PC-9 (cell line): ENCODE results near the gene HGF.

Source experiments
- EZH2 ChIP-seq: fragments of 200-600 bp; sonication (generic); IDR thresholded peaks from 2 replicates; pipeline ENCODE4 v1.8.0; 2017; ENCODE audit warnings: antibody characterized with exemption, low read depth
- TF ChIP-seq, protein P1 (sequence below): fragments of 200-600 bp; sonication (generic); conservative IDR thresholded peaks from 2 replicates; pipeline ENCODE4 v1.6.1; 2017; ENCODE audit warnings: mixed run types, antibody characterized with exemption, mild to moderate bottlenecking, moderate library complexity

DNA sequence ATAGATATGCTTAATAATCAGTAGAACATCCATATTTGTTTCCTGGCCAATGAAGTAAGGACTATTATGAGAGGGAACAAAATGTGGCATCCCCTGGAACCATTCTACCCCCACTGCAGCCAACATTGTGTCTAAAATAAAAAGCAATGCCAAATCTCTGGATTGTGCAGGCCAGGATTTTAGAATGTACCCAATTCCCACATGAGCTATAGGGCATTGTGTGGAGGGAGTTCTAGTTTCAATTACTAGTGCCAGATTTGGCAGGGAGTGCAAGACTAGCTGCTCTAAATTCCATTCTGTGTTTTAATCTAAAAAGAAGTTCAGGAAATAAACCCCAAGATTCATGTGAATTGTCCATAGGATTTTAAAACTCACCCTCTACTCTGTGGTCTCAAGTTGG is 112.3 kb downstream of the HGF start:
- TF ChIP-seq, protein P1, sequence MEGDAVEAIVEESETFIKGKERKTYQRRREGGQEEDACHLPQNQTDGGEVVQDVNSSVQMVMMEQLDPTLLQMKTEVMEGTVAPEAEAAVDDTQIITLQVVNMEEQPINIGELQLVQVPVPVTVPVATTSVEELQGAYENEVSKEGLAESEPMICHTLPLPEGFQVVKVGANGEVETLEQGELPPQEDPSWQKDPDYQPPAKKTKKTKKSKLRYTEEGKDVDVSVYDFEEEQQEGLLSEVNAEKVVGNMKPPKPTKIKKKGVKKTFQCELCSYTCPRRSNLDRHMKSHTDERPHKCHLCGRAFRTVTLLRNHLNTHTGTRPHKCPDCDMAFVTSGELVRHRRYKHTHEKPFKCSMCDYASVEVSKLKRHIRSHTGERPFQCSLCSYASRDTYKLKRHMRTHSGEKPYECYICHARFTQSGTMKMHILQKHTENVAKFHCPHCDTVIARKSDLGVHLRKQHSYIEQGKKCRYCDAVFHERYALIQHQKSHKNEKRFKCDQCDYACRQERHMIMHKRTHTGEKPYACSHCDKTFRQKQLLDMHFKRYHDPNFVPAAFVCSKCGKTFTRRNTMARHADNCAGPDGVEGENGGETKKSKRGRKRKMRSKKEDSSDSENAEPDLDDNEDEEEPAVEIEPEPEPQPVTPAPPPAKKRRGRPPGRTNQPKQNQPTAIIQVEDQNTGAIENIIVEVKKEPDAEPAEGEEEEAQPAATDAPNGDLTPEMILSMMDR = no peak
- TF ChIP-seq EZH2 = no peak
